ENCODE measurements around the gene ZNF598. TPM values are rescaled to one million over a fixed set of nuclear protein-coding genes. Genes with fewer than 3 reads are reported as not detected.

Gene ZNF598
- polyA plus RNA-seq, 1 donor from 2014 or later: 22.1 TPM

DNA sequence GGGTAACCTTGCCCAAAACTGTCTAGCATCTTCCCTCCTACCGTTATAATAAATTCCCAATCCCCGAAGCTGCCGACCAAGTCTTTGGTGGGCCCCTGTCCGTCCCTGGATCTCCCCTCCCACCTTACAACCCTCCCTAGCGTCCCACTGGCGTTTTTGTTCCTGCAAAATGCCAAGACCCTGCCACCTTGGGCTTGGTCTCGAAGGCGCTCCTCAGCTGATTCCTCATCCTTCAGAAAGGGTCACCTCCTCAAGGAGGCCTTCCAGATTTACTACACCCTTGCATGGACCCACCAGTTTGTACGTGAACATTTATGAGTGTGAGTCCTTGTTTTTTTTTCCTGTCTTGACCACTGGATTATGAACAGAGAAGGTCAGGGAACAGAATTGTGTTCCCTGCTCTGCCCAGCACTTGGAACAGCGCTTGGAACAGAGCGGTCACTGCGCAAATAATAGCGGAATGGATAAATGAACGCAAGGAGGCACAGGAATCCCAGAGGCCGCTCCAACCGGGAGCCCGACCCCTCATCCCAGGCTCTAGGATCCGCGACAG lies 26.6 kb downstream of the ZNF598 start:
- Histone ChIP-seq H3K9me2 (ENCODE audit: insufficient read depth, low read length) (no peaks in the 10 kb centered on the region), H3K36me3 (ENCODE audit: insufficient read depth, low read length) (no peaks in the 10 kb centered on the region), H2AFZ (ENCODE audit: low read depth, low read length) (peak overlapping the region; percentile 76), H3K4me2 (ENCODE audit: low read length) (peak overlapping the region; percentile 51), H3K9ac (ENCODE audit: low read length) (peak overlapping the region; percentile 94), H3F3A (ENCODE audit: insufficient read depth, low read length, poor library complexity, severe bottlenecking) (no peaks in the 10 kb centered on the region), H3K27ac (ENCODE audit: low read length) (peak overlapping the region; percentile 86), H3K9me3 (ENCODE audit: low read length) (no peaks in the 10 kb centered on the region), H3K79me2 (replicated peaks; ENCODE audit: insufficient read depth, low read length) (no peaks in the 10 kb centered on the region), H3K27me3 (ENCODE audit: insufficient read depth, low read depth, low read length) (peaks cover 29% of the 10 kb centered on the region), H3K4me3 (ENCODE audit: low read length) (peak overlapping the region; percentile 99), H4K20me1 (ENCODE audit: insufficient read depth) (no peaks in the 10 kb centered on the region)
- TF ChIP-seq SMC3 (conservative IDR thresholded peaks at IDR 0.05; ENCODE audit: poor library complexity): peak; percentile 68
- TF ChIP-seq, protein P1, sequence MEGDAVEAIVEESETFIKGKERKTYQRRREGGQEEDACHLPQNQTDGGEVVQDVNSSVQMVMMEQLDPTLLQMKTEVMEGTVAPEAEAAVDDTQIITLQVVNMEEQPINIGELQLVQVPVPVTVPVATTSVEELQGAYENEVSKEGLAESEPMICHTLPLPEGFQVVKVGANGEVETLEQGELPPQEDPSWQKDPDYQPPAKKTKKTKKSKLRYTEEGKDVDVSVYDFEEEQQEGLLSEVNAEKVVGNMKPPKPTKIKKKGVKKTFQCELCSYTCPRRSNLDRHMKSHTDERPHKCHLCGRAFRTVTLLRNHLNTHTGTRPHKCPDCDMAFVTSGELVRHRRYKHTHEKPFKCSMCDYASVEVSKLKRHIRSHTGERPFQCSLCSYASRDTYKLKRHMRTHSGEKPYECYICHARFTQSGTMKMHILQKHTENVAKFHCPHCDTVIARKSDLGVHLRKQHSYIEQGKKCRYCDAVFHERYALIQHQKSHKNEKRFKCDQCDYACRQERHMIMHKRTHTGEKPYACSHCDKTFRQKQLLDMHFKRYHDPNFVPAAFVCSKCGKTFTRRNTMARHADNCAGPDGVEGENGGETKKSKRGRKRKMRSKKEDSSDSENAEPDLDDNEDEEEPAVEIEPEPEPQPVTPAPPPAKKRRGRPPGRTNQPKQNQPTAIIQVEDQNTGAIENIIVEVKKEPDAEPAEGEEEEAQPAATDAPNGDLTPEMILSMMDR (IDR thresholded peaks at IDR 0.05; ENCODE audit: poor library complexity, severe bottlenecking): no peak

DNA sequence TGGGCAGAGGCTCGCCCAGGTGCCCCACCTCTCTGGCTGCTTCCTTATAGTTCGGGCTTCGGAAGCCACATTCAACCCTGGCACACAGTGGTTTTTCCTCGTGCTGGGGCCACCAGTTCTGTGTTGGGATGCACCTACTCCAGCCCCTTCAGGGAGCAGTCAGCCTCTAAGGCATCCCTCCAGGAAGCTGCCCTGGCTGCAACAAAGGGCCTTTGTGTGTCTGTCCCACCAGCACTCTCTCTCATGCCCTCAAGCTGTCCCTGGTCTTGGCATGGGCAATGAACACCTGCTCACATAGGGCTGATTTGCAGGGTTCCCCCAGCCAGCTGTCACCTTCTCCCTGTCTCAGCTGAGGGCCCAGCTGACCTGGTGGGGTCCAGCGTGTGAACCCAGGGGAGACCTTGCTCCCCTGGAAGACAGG lies 27.6 kb downstream of the ZNF598 start:
- H2AFZ ChIP-seq (ENCODE audit: low read depth, low read length): no peak overlapping the region

More for the DNA sequence above, 27.6 kb downstream of the ZNF598 start:
- no peaks in the 10 kb centered on the region for H4K20me1 ChIP-seq (ENCODE audit: insufficient read depth)
- H3K36me3 ChIP-seq (ENCODE audit: insufficient read depth, low read length): no peaks in the 10 kb centered on the region
- H3K9ac ChIP-seq (ENCODE audit: low read length): no peak overlapping the region
- H3K4me3 ChIP-seq (ENCODE audit: low read length): no peak overlapping the region
- no peak overlapping the region for H3K4me2 ChIP-seq (ENCODE audit: low read length)
- no peaks in the 10 kb centered on the region for H3K9me2 ChIP-seq (ENCODE audit: insufficient read depth, low read length)
- no peak overlapping the region for H3K27ac ChIP-seq (ENCODE audit: low read length)
- peaks cover 29% of the 10 kb centered on the region for H3K27me3 ChIP-seq (ENCODE audit: insufficient read depth, low read depth, low read length)
- TF ChIP-seq MXI1 (conservative IDR thresholded peaks at IDR 0.05; ENCODE audit: poor library complexity, severe bottlenecking) (no peak), POLR2AphosphoS5 (IDR thresholded peaks at IDR 0.05) (no peak), TAF1 (IDR thresholded peaks at IDR 0.05; ENCODE audit: low read depth) (no peak), SMC3 (conservative IDR thresholded peaks at IDR 0.05; ENCODE audit: poor library complexity) (no peak), RAD21 (conservative IDR thresholded peaks at IDR 0.05) (no peak), EZH2 (IDR thresholded peaks at IDR 0.05; ENCODE audit: borderline replicate concordance, insufficient read depth, low read length, poor library complexity, severe bottlenecking) (no peak), EP300 (conservative IDR thresholded peaks at IDR 0.05; ENCODE audit: poor library complexity, severe bottlenecking) (no peak)
- TF ChIP-seq, protein P1 (IDR thresholded peaks at IDR 0.05; ENCODE audit: poor library complexity, severe bottlenecking): no peak
- TF ChIP-seq, protein P2, sequence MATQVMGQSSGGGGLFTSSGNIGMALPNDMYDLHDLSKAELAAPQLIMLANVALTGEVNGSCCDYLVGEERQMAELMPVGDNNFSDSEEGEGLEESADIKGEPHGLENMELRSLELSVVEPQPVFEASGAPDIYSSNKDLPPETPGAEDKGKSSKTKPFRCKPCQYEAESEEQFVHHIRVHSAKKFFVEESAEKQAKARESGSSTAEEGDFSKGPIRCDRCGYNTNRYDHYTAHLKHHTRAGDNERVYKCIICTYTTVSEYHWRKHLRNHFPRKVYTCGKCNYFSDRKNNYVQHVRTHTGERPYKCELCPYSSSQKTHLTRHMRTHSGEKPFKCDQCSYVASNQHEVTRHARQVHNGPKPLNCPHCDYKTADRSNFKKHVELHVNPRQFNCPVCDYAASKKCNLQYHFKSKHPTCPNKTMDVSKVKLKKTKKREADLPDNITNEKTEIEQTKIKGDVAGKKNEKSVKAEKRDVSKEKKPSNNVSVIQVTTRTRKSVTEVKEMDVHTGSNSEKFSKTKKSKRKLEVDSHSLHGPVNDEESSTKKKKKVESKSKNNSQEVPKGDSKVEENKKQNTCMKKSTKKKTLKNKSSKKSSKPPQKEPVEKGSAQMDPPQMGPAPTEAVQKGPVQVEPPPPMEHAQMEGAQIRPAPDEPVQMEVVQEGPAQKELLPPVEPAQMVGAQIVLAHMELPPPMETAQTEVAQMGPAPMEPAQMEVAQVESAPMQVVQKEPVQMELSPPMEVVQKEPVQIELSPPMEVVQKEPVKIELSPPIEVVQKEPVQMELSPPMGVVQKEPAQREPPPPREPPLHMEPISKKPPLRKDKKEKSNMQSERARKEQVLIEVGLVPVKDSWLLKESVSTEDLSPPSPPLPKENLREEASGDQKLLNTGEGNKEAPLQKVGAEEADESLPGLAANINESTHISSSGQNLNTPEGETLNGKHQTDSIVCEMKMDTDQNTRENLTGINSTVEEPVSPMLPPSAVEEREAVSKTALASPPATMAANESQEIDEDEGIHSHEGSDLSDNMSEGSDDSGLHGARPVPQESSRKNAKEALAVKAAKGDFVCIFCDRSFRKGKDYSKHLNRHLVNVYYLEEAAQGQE (IDR thresholded peaks at IDR 0.05; ENCODE audit: borderline replicate concordance): no peak
- H3F3A ChIP-seq (ENCODE audit: insufficient read depth, low read length, poor library complexity, severe bottlenecking): no peaks in the 10 kb centered on the region
- no peaks in the 10 kb centered on the region for H3K79me2 ChIP-seq (replicated peaks; ENCODE audit: insufficient read depth, low read length)
- no peaks in the 10 kb centered on the region for H3K9me3 ChIP-seq (ENCODE audit: low read length)
